22Rv1 (cell line): Measurements from ENCODE around the gene NSA2.
"Not testable (repeated sequence)": the region's sequence is repeated elsewhere in the genome, so short reads cannot be mapped to it uniquely, and the experiment has no call there.

Experiments
- ZFX ChIP-seq: fragments of 450-650 bp; IDR thresholded peaks from 2 replicates; pipeline ENCODE4 v1.6.1; 2017; ENCODE audit warnings: antibody characterized with exemption, borderline replicate concordance
- TF ChIP-seq, protein P1 (sequence below): fragments of 450-650 bp; IDR thresholded peaks from 2 replicates; pipeline ENCODE4 v1.5.1; 2017; ENCODE audit warnings: mild to moderate bottlenecking

DNA sequence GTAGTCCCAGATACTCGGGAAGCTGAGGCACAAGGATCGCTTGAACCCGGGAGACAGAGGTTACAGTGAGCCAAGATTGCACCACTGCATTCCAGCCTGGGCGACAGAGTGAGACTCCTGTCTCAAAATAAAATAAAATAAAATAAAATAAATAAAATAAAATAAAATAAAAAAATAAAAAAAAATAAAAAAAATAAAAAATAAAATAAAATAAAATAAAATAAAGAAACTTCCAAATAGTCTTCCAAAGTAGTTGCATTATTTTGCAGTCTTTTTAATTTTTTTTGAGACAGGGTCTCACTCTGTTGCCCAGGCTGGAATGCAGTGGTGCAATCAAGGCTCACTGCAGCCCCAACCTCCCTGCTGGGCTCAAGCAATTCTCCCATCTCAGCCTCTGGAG, 18.3 kb upstream of the NSA2 start:
- TF ChIP-seq, protein P1, sequence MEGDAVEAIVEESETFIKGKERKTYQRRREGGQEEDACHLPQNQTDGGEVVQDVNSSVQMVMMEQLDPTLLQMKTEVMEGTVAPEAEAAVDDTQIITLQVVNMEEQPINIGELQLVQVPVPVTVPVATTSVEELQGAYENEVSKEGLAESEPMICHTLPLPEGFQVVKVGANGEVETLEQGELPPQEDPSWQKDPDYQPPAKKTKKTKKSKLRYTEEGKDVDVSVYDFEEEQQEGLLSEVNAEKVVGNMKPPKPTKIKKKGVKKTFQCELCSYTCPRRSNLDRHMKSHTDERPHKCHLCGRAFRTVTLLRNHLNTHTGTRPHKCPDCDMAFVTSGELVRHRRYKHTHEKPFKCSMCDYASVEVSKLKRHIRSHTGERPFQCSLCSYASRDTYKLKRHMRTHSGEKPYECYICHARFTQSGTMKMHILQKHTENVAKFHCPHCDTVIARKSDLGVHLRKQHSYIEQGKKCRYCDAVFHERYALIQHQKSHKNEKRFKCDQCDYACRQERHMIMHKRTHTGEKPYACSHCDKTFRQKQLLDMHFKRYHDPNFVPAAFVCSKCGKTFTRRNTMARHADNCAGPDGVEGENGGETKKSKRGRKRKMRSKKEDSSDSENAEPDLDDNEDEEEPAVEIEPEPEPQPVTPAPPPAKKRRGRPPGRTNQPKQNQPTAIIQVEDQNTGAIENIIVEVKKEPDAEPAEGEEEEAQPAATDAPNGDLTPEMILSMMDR, result not testable (repeated sequence)
- TF ChIP-seq ZFX, result not testable (repeated sequence)
